ENCODE results near the gene VWA8.
"Not testable (repeated sequence)": the region's sequence is repeated elsewhere in the genome, so short reads cannot be mapped to it uniquely, and the experiment has no call there.

Gene VWA8

DNA sequence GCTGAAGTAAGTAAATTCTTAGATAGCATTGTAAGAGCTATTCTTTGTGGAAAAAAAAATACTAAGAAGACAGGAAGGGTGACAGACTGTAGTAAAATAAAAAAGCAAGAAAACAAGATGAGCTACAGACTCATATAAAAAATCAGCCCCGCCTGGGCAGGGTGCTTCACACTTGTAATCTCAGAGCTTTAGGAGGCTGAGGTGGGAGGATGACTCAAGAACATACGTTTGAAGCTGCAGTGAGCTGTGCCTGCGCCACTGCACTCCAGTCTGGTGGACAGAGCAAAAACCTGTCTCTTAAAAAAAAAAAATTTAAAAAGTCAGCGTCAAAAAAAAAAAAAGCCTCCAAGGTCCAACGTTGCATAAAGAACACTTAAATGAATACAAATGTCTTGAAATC, 102.1 kb downstream of the VWA8 start:
- H3K27ac ChIP-seq (ENCODE audit: low read depth, low read length) = no peak overlapping the region
- no peaks in the 10 kb centered on the region for H3K4me1 ChIP-seq (ENCODE audit: control insufficient read depth, insufficient read depth, low read length)
- H3K36me3 ChIP-seq (ENCODE audit: control insufficient read depth, insufficient read depth, low read length) = peaks cover 12% of the 10 kb centered on the region
- no peaks in the 10 kb centered on the region for H3K27me3 ChIP-seq (ENCODE audit: control insufficient read depth, insufficient read depth, low read length)
- no peaks in the 10 kb centered on the region for H3K9me3 ChIP-seq (ENCODE audit: control insufficient read depth, insufficient read depth, low read length)
- no peak overlapping the region for H3K4me3 ChIP-seq (ENCODE audit: low read depth, low read length)
- no peak overlapping the region for H3K9ac ChIP-seq (ENCODE audit: low read depth, low read length)

DNA sequence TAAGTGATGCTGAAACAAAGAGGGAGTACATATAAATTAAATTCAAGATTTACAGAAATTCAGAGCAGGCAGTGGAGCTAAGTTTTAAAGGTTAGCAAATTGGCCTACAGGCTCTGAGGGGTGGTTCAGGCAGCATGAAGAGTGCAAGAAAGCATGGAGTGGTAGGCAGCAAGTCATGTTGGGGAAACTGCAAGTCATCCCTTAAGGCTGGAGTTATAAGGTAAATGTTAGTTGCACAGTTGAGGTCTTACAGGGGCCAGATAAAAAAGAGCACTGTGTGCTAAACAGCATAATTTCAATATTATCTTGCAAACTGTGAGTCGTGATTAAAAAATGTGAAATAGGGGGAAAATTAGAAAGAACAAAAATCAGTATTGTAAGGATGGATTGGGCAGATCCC, 106.2 kb downstream of the VWA8 start:
- no peaks in the 10 kb centered on the region for H3K4me1 ChIP-seq (ENCODE audit: control insufficient read depth, insufficient read depth, low read length)
- no peak overlapping the region for H3K4me3 ChIP-seq (ENCODE audit: low read depth, low read length)
- peaks cover 7% of the 10 kb centered on the region for H3K36me3 ChIP-seq (ENCODE audit: control insufficient read depth, insufficient read depth, low read length)

DNA sequence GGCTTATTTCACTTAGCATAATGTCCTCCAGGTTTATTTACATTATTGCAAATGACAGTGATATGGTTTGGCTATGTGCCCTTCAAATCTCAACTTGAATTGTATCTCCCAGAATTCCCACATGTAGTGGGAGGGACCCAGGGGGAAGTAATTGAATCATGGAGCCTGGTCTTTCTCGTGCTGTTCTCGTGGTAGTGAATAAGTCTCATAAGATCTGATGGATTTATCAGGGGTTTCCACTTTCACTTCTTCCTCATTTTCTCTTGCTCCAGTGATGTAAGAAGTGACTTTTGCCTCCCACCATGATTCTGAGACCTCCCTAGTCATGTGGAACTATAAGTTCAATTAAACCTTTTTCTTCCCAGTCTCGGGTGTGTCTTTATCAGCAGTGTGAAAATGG, 109.6 kb downstream of the VWA8 start:
- H3K27me3 ChIP-seq (ENCODE audit: control insufficient read depth, insufficient read depth, low read length) = no peaks in the 10 kb centered on the region
- H3K9ac ChIP-seq (ENCODE audit: low read depth, low read length) = no peak overlapping the region
- no peaks in the 10 kb centered on the region for H3K36me3 ChIP-seq (ENCODE audit: control insufficient read depth, insufficient read depth, low read length)
- H3K27ac ChIP-seq (ENCODE audit: low read depth, low read length) = no peak overlapping the region
- H3K4me1 ChIP-seq (ENCODE audit: control insufficient read depth, insufficient read depth, low read length) = no peaks in the 10 kb centered on the region
- H3K9me3 ChIP-seq (ENCODE audit: control insufficient read depth, insufficient read depth, low read length) = no peaks in the 10 kb centered on the region
- H3K4me3 ChIP-seq (ENCODE audit: low read depth, low read length) = no peak overlapping the region

More for the DNA sequence above, 106.2 kb downstream of the VWA8 start:
- H3K27ac ChIP-seq (ENCODE audit: low read depth, low read length) = no peak overlapping the region
- H3K27me3 ChIP-seq (ENCODE audit: control insufficient read depth, insufficient read depth, low read length) = no peaks in the 10 kb centered on the region
- H3K9me3 ChIP-seq (ENCODE audit: control insufficient read depth, insufficient read depth, low read length) = no peaks in the 10 kb centered on the region
- H3K9ac ChIP-seq (ENCODE audit: low read depth, low read length) = no peak overlapping the region

DNA sequence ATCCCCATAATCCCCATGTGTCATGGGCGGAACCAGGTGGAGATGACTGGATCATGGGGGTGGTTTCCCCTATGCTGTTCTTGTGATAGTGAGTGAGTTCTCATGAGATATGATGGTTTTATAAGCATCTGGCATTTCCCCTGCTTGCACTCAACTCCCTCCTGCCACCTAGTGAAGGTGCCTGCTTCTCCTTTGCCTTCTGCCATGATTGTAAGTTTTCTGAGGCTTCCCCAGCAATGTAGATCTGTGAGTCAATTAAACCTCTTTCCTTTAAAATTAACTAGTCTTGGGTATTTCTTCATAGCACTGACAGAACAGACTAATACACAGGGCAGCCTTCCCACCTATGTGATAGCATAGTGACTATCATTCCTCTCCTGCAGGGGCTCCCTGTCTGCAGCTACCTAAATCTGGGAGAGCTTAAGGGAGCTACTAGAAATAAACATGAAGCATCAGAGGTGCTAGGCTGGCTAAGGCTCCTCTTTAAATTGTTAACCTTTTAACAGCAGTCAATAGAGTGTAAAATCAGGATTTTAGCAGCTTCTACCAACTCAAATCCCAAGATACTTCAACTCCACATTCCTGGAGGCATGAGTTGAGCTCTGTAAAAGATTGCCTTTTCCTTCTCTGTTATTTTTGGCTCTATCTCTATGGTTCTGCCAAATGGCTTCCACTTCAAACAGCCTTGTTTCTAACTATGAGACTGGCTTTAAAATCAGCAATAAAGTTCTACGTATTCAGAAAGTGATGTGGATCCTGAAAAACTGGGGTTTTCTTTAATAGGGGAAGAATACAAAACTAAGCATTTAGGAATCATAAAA, 112.3 kb downstream of the VWA8 start:
- no peaks in the 10 kb centered on the region for H3K4me1 ChIP-seq (ENCODE audit: control insufficient read depth, insufficient read depth, low read length)
- H3K9ac ChIP-seq (ENCODE audit: low read depth, low read length) = no peak overlapping the region

DNA sequence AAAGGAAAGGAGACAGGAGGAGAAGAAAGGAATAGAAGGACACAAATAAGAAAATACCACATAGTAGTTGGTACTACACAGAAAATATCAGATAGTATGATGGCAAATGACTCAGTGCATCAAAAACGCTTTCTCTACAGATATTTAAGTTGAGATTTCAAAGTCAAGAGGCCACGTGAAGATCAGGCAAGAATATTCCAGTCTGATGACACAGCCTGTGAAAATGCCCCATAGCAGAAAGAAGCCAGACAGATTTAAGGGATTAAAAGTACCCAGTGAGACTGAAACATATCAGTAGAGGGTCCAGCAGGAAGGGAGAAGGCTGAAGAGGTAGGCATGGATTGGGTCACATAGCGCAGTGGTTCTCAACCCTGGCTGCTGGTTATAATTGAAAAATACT, 113.7 kb downstream of the VWA8 start:
- no peaks in the 10 kb centered on the region for H3K36me3 ChIP-seq (ENCODE audit: control insufficient read depth, insufficient read depth, low read length)
- H3K4me3 ChIP-seq (ENCODE audit: low read depth, low read length) = no peak overlapping the region
- H3K27ac ChIP-seq (ENCODE audit: low read depth, low read length) = no peak overlapping the region
- no peaks in the 10 kb centered on the region for H3K27me3 ChIP-seq (ENCODE audit: control insufficient read depth, insufficient read depth, low read length)
- H3K9ac ChIP-seq (ENCODE audit: low read depth, low read length) = no peak overlapping the region
- H3K4me1 ChIP-seq (ENCODE audit: control insufficient read depth, insufficient read depth, low read length) = no peaks in the 10 kb centered on the region
- H3K9me3 ChIP-seq (ENCODE audit: control insufficient read depth, insufficient read depth, low read length) = no peaks in the 10 kb centered on the region

More for the DNA sequence above, 112.3 kb downstream of the VWA8 start:
- Histone ChIP-seq H3K9me3 (ENCODE audit: control insufficient read depth, insufficient read depth, low read length) (no peaks in the 10 kb centered on the region), H3K27me3 (ENCODE audit: control insufficient read depth, insufficient read depth, low read length) (no peaks in the 10 kb centered on the region), H3K36me3 (ENCODE audit: control insufficient read depth, insufficient read depth, low read length) (no peaks in the 10 kb centered on the region), H3K27ac (ENCODE audit: low read depth, low read length) (no peak overlapping the region), H3K4me3 (ENCODE audit: low read depth, low read length) (no peak overlapping the region)

DNA sequence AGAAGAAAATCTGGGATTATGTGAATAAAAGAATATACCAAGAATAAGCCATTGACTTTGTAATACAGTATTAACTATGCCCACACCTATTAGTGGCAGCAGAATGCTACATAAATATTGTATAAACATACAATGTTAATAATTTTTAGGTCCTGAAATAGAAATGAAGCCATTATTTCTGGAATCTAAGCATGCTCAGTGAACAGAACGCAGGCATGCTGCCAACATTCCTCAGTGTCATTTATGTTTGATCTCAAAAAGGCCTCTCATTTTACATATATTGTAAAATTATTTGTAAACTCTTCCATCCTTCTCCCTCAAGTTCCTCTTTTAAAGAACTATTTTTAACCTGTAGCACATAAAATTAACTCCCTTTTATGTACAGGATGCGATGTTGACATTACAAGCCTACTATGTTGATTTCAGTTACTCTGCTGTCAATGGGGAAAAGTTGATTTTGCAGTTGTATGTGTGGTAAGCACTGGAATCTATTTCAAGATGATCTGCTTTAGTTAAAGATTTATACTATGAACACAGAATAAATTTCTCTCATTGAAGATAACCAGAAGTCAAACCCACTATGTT, 118.8 kb downstream of the VWA8 start:
- Histone ChIP-seq H3K9me3 (ENCODE audit: control insufficient read depth, insufficient read depth, low read length) (no peaks in the 10 kb centered on the region), H3K9ac (ENCODE audit: low read depth, low read length) (no peak overlapping the region), H3K27ac (ENCODE audit: low read depth, low read length) (no peak overlapping the region), H3K27me3 (ENCODE audit: control insufficient read depth, insufficient read depth, low read length) (no peaks in the 10 kb centered on the region), H3K4me3 (ENCODE audit: low read depth, low read length) (no peak overlapping the region), H3K36me3 (ENCODE audit: control insufficient read depth, insufficient read depth, low read length) (no peaks in the 10 kb centered on the region), H3K4me1 (ENCODE audit: control insufficient read depth, insufficient read depth, low read length) (no peaks in the 10 kb centered on the region)

DNA sequence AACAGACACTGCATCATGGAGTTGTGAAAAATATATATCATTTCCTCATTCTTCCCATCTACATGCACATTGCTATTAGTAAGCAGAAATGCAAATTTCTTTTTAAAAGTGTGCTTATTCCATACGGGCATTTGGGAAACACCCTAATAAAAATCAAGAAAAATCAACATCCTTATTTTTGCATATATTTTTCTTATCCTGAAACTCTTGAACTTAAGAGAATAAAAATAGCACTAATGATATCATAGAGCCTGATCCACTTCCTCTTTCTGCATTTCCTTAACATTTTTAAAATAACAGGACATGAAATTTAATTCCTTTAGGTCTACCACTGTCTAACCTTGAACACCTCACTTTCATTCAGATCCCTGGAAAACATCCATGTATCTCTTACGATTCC, 123.3 kb downstream of the VWA8 start:
- Histone ChIP-seq H3K27ac (ENCODE audit: low read depth, low read length) (no peak overlapping the region), H3K27me3 (ENCODE audit: control insufficient read depth, insufficient read depth, low read length) (no peaks in the 10 kb centered on the region), H3K9me3 (ENCODE audit: control insufficient read depth, insufficient read depth, low read length) (no peaks in the 10 kb centered on the region), H3K9ac (ENCODE audit: low read depth, low read length) (no peak overlapping the region), H3K36me3 (ENCODE audit: control insufficient read depth, insufficient read depth, low read length) (peaks cover 4% of the 10 kb centered on the region), H3K4me3 (ENCODE audit: low read depth, low read length) (no peak overlapping the region), H3K4me1 (ENCODE audit: control insufficient read depth, insufficient read depth, low read length) (no peaks in the 10 kb centered on the region)

DNA sequence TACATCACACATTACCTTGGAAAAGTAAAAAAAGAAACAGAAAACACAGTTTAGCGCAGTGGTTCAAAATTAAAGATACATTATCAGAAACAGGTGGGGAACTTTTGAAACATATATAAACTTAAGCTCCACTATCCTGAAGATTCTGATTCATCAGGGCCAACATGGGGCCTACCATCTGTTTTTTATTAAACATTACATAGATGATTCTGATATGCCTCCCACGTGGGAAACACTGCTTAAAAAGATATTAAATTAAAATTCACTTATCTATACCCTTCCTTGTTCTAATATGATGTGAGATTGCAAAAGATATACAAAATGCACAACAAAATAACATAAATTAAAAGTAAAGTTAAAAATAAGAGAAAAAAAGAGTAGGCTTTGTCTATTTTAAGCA, 125.0 kb downstream of the VWA8 start:
- no peak overlapping the region for H3K4me3 ChIP-seq (ENCODE audit: low read depth, low read length)
- no peak overlapping the region for H3K9ac ChIP-seq (ENCODE audit: low read depth, low read length)
- no peaks in the 10 kb centered on the region for H3K9me3 ChIP-seq (ENCODE audit: control insufficient read depth, insufficient read depth, low read length)
- no peaks in the 10 kb centered on the region for H3K27me3 ChIP-seq (ENCODE audit: control insufficient read depth, insufficient read depth, low read length)
- no peaks in the 10 kb centered on the region for H3K4me1 ChIP-seq (ENCODE audit: control insufficient read depth, insufficient read depth, low read length)
- H3K27ac ChIP-seq (ENCODE audit: low read depth, low read length) = no peak overlapping the region
- peaks cover 4% of the 10 kb centered on the region for H3K36me3 ChIP-seq (ENCODE audit: control insufficient read depth, insufficient read depth, low read length)

DNA sequence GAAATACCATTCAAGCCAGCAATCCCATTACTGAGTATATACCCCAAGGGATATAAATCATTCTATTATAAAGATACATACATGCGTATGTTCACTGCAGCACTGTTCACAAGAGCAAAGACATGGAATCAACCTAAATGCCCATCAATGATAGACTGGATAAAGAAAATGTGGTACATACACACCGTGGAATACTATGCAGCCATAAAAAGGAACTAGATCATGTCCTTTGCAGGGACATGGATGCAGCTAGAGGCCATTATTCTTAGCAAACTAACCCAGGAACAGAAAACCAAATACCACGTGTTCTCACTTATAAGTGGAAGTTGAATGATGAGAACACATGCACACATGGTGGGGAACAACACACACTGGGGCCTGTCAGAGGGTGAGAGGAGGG, 126.2 kb downstream of the VWA8 start:
- H3K27me3 ChIP-seq (ENCODE audit: control insufficient read depth, insufficient read depth, low read length); H3K36me3 ChIP-seq (ENCODE audit: control insufficient read depth, insufficient read depth, low read length); H3K4me3 ChIP-seq (ENCODE audit: low read depth, low read length): not testable (repeated sequence)

DNA sequence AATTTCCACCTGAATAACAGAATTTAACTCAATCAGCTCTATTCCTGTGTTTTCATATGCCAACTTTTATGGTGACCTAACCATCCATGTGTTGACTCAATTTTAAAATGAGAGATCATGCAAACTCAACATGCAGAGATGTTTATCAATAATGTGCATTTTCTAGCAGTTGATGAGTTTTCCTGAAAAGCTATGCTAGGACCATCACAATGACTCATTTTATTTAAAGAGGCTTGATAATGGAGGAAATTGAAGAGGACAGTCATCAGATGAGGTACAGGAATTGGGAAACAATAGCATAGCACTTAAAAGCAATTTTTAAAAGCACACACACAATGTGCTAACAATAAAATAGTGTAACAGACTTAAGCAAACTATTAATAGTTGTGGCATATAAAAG, 127.1 kb downstream of the VWA8 start:
- peaks cover 4% of the 10 kb centered on the region for H3K36me3 ChIP-seq (ENCODE audit: control insufficient read depth, insufficient read depth, low read length)

More for the DNA sequence above, 126.2 kb downstream of the VWA8 start:
- H3K9ac ChIP-seq (ENCODE audit: low read depth, low read length); H3K9me3 ChIP-seq (ENCODE audit: control insufficient read depth, insufficient read depth, low read length); H3K4me1 ChIP-seq (ENCODE audit: control insufficient read depth, insufficient read depth, low read length); H3K27ac ChIP-seq (ENCODE audit: low read depth, low read length): not testable (repeated sequence)

DNA sequence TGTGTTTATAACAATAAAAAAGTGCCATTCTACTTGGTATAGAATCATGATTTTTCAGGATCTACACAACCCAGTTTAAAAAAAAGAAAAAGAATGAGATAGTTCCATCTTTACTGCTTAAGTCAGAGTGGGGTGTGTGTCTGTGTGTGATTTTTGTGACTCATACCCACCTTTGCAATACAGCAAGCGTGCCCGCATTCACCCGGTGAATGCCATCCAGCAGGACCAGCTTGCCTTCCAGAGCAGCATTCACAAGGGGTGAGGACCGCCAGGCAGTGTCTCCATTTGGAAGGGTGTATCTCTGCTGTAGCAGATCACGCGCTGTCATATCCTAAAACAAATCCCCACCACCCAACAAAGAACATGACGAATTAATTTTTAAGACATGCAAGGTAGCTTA, 127.7 kb downstream of the VWA8 start:
- Histone ChIP-seq H3K4me3 (ENCODE audit: low read depth, low read length) (no peak overlapping the region), H3K36me3 (ENCODE audit: control insufficient read depth, insufficient read depth, low read length) (peaks cover 4% of the 10 kb centered on the region), H3K9me3 (ENCODE audit: control insufficient read depth, insufficient read depth, low read length) (no peaks in the 10 kb centered on the region), H3K27ac (ENCODE audit: low read depth, low read length) (no peak overlapping the region), H3K27me3 (ENCODE audit: control insufficient read depth, insufficient read depth, low read length) (no peaks in the 10 kb centered on the region), H3K9ac (ENCODE audit: low read depth, low read length) (no peak overlapping the region), H3K4me1 (ENCODE audit: control insufficient read depth, insufficient read depth, low read length) (no peaks in the 10 kb centered on the region)

More for the DNA sequence above, 127.1 kb downstream of the VWA8 start:
- Histone ChIP-seq H3K9me3 (ENCODE audit: control insufficient read depth, insufficient read depth, low read length) (no peaks in the 10 kb centered on the region), H3K27me3 (ENCODE audit: control insufficient read depth, insufficient read depth, low read length) (no peaks in the 10 kb centered on the region), H3K9ac (ENCODE audit: low read depth, low read length) (no peak overlapping the region), H3K4me1 (ENCODE audit: control insufficient read depth, insufficient read depth, low read length) (no peaks in the 10 kb centered on the region), H3K27ac (ENCODE audit: low read depth, low read length) (no peak overlapping the region), H3K4me3 (ENCODE audit: low read depth, low read length) (no peak overlapping the region)

All from HUES48 (cell line).